SK-N-SH (cell line): ENCODE data around the gene HINT1. TPM values are rescaled to one million over a fixed set of nuclear protein-coding genes. Genes with fewer than 3 reads are reported as not detected.

Experiments used
- CTCF ChIA-PET: fragments of 300-600, 350-600 bp; formaldehyde crosslinking; extraction: SDS; loops from one replicate; lab custom pipeline; 2021; lab: Yijun Ruan, JAX
- POLR2A ChIA-PET: fragments of 350-600 bp; sonication (Branson Sonifier 250); formaldehyde crosslinking; extraction: SDS; loops from one replicate; lab custom pipeline; 2020; ENCODE audit warnings: antibody characterized with exemption, inconsistent platforms; lab: Yijun Ruan, JAX
- DNase-seq: peaks from one replicate; pipeline ENCODE4 v3.0.0; 2012
- H2AFZ ChIP-seq: fragments of 200-600 bp; sonication (generic); 2 replicates; pipeline ENCODE4 v1.8.1; 2016; ENCODE audit warnings: antibody characterized with exemption, mild to moderate bottlenecking, low read depth
- H3F3A ChIP-seq: fragments of 200-600 bp; sonication (generic); replicated peaks from 2 replicates; pipeline ENCODE3; 2016; ENCODE audit warnings: antibody characterized with exemption, mild to moderate bottlenecking; ENCODE audit not compliant: insufficient read depth
- H3K27ac ChIP-seq, 2 experiments: fragments of 200-500 bp in 1 of 2; fragments of 200-600 bp in 1 of 2; sonication (Bioruptor generic) in 1 of 2; sonication (generic), shearing (Covaris generic) in 1 of 2; 2 replicates each; pipeline versions ENCODE4 v1.5.1 to v1.6.1; 2014 to 2016; ENCODE audit warnings: low read depth in 2 of 2, inconsistent platforms in 1 of 2, low read length in 1 of 2, mild to moderate bottlenecking in 1 of 2, mixed read lengths in 1 of 2
- H3K27me3 ChIP-seq: fragments of 200-600 bp; sonication (generic), shearing (Covaris generic); 2 replicates; pipeline ENCODE4 v1.6.1; 2016; ENCODE audit warnings: mixed run types; ENCODE audit not compliant: insufficient read depth
- H3K36me3 ChIP-seq, 2 experiments: fragments of 200-500 bp in 1 of 2; fragments of 200-600 bp in 1 of 2; sonication (Bioruptor generic) in 1 of 2; sonication (generic) in 1 of 2; replicated peaks in 1 of 2; 2 replicates each; pipeline versions ENCODE3 to v1.5.1; 2014 to 2016; ENCODE audit warnings: low read length in 1 of 2, mild to moderate bottlenecking in 1 of 2; ENCODE audit not compliant: insufficient read depth in 2 of 2, control insufficient read depth in 1 of 2
- H3K4me1 ChIP-seq, 2 experiments: fragments of 200-500 bp in 1 of 2; fragments of 200-600 bp in 1 of 2; sonication (Bioruptor generic) in 1 of 2; sonication (generic), shearing (Covaris generic) in 1 of 2; 2 replicates each; pipeline versions ENCODE4 v1.5.1 to v1.6.1; 2014 to 2016; ENCODE audit warnings: low read depth in 1 of 2, low read length in 1 of 2, mixed run types in 1 of 2; ENCODE audit not compliant: insufficient read depth in 2 of 2, control insufficient read depth in 1 of 2
- H3K4me2 ChIP-seq: fragments of 200-600 bp; sonication (generic), shearing (Covaris generic); 2 replicates; pipeline ENCODE4 v1.6.1; 2017; ENCODE audit warnings: mixed run types
- H3K4me3 ChIP-seq, 2 experiments: fragments of 200-500 bp in 1 of 2; fragments of 200-600 bp in 1 of 2; sonication (Bioruptor generic) in 1 of 2; sonication (generic), shearing (Covaris generic) in 1 of 2; 2 replicates each; pipeline versions ENCODE4 v1.5.1 to v1.8.1; 2014 to 2016; ENCODE audit warnings: low read depth in 2 of 2, inconsistent platforms in 1 of 2, low read length in 1 of 2, mild to moderate bottlenecking in 1 of 2, mixed read lengths in 1 of 2, moderate library complexity in 1 of 2
- H3K79me2 ChIP-seq: fragments of 200-600 bp; sonication (generic); 2 replicates; pipeline ENCODE4 v1.8.1; 2017; ENCODE audit warnings: mild to moderate bottlenecking; ENCODE audit not compliant: insufficient read depth
- H3K9ac ChIP-seq: fragments of 200-600 bp; sonication (generic); 2 replicates; pipeline ENCODE4 v1.6.1; 2017; ENCODE audit warnings: mixed run types
- H3K9me2 ChIP-seq: fragments of 200-600 bp; sonication (generic); 2 replicates; pipeline ENCODE4 v1.6.1; 2017; ENCODE audit warnings: mixed run types
- H3K9me3 ChIP-seq: fragments of 200-600 bp; sonication (generic); 2 replicates; pipeline ENCODE4 v1.6.1; 2017; ENCODE audit warnings: mixed run types, mild to moderate bottlenecking, moderate library complexity
- H4K20me1 ChIP-seq: fragments of 200-600 bp; sonication (generic); 2 replicates; pipeline ENCODE4 v1.6.1; 2017; ENCODE audit warnings: mild to moderate bottlenecking, mixed run types; ENCODE audit not compliant: insufficient read depth
- FOSL2 ChIP-seq: IDR thresholded peaks from 2 replicates; pipeline ENCODE4 v1.4.0; 2012; ENCODE audit warnings: low read depth, mild to moderate bottlenecking, moderate library complexity, borderline replicate concordance
- JUND ChIP-seq: IDR thresholded peaks from 2 replicates; pipeline ENCODE4 v1.4.0; 2012
- MXI1 ChIP-seq: IDR thresholded peaks from 2 replicates; pipeline ENCODE4 v1.6.1; 2012; ENCODE audit warnings: mild to moderate bottlenecking, low read depth, low read length, improper control_type of control experiment
- PBX3 ChIP-seq: IDR thresholded peaks from 2 replicates; pipeline ENCODE4; 2012
- POLR2AphosphoS5 ChIP-seq: IDR thresholded peaks from 2 replicates; pipeline ENCODE4 v1.6.1; 2012; ENCODE audit warnings: low read depth, low read length
- RAD21 ChIP-seq: IDR thresholded peaks from 2 replicates; pipeline ENCODE4 v1.6.1; 2012; ENCODE audit warnings: mild to moderate bottlenecking, low read length
- RCOR1 ChIP-seq: fragments of 150-350 bp; IDR thresholded peaks from 2 replicates; pipeline ENCODE4 v1.6.1; 2017; ENCODE audit warnings: antibody characterized with exemption, low read length
- RFX5 ChIP-seq: IDR thresholded peaks from 2 replicates; pipeline ENCODE4 v1.6.1; 2012; ENCODE audit warnings: mild to moderate bottlenecking, improper control_type of control experiment, low read length
- TAF1 ChIP-seq: IDR thresholded peaks from 2 replicates; pipeline ENCODE4 v1.6.1; 2012; ENCODE audit warnings: low read depth, mild to moderate bottlenecking, low read length, moderate library complexity, borderline replicate concordance
- YY1 ChIP-seq: IDR thresholded peaks from 2 replicates; pipeline ENCODE4 v1.4.0; 2012; ENCODE audit warnings: low read depth, mild to moderate bottlenecking
- ZBTB33 ChIP-seq: IDR thresholded peaks from 2 replicates; pipeline ENCODE4 v1.4.0; 2012; ENCODE audit warnings: low read depth, borderline replicate concordance
- WGBS: methylation state at CpG from one replicate; pipeline ENCODE4 v1.1.6; 2017; ENCODE audit warnings: low lambda C conversion rate; 5-methylcytosine and 5-hydroxymethylcytosine counted together
- polyA plus RNA-seq, 3 experiments: library from polyadenylated mRNA; depleted of rRNA; stranded (reverse); fragments of >200 nt; gene quantifications; 2 replicates each; pipeline ENCODE4 v1.2.3, GENCODE V29; 2012
- TF ChIP-seq, protein P1 (sequence below): IDR thresholded peaks from 2 replicates; pipeline ENCODE4 v1.6.1; 2012; ENCODE audit warnings: mild to moderate bottlenecking, low read depth, low read length, moderate library complexity
- TF ChIP-seq, protein P2 (sequence below): IDR thresholded peaks from 2 replicates; pipeline ENCODE4 v1.4.0; 2012; ENCODE audit warnings: low read depth, borderline replicate concordance
- TF ChIP-seq, protein P3 (sequence below): fragments of 200-600 bp; sonication (generic); IDR thresholded peaks from 2 replicates; pipeline ENCODE4 v1.6.1; 2017; ENCODE audit warnings: antibody characterized with exemption, mild to moderate bottlenecking, moderate library complexity

HINT1 gene
- polyA plus RNA-seq, 1 of the 3 experiments (the other 2 are of a cell fraction), result 385 TPM

DNA sequence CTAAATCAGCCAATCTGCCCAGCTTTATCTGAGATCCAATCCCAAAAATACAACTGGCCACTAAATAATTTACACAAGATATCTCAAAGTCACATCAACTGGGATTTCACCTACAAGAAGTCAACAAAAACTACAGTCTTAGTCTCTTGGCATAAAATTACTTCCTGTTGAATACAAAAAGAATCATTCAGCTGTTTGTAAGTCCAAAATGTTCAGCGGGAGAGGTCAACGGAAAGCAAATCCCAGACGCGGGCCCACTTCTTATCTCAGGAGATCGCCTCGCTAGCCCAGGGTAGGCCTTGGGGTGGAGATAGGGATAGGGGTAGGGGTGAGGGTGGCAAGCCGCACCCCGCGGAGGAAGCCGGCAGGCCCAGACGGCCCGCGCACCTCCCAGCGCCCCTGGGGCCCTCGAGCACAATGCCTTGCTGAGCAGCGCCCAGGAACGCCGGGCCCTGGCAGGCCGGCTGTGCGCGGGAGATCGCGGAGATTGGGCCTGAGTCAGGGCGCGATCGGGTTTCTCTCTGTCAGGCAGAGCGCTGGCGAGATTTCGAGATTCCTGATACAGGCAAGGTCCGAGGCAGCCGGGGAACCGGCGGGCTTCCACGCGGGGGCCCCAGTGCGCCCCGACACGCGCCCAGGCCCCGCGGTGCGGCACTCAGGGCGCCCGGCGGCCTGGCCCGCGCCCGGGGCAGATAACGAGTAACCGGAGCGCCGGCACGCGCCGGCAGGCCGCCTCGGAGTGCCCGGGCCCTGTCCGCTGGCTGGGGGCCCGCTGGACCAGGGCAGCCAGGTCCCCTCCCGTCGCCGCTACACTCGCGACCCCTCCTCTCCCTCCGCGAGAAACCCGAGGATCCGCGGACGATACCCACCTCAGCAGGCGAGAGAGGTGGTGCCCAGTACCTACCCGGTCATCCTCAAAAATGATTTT, 601 bp downstream of the HINT1 start (continued):
- TF ChIP-seq, protein P1, sequence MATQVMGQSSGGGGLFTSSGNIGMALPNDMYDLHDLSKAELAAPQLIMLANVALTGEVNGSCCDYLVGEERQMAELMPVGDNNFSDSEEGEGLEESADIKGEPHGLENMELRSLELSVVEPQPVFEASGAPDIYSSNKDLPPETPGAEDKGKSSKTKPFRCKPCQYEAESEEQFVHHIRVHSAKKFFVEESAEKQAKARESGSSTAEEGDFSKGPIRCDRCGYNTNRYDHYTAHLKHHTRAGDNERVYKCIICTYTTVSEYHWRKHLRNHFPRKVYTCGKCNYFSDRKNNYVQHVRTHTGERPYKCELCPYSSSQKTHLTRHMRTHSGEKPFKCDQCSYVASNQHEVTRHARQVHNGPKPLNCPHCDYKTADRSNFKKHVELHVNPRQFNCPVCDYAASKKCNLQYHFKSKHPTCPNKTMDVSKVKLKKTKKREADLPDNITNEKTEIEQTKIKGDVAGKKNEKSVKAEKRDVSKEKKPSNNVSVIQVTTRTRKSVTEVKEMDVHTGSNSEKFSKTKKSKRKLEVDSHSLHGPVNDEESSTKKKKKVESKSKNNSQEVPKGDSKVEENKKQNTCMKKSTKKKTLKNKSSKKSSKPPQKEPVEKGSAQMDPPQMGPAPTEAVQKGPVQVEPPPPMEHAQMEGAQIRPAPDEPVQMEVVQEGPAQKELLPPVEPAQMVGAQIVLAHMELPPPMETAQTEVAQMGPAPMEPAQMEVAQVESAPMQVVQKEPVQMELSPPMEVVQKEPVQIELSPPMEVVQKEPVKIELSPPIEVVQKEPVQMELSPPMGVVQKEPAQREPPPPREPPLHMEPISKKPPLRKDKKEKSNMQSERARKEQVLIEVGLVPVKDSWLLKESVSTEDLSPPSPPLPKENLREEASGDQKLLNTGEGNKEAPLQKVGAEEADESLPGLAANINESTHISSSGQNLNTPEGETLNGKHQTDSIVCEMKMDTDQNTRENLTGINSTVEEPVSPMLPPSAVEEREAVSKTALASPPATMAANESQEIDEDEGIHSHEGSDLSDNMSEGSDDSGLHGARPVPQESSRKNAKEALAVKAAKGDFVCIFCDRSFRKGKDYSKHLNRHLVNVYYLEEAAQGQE, result no peak
- TF ChIP-seq, protein P2, sequence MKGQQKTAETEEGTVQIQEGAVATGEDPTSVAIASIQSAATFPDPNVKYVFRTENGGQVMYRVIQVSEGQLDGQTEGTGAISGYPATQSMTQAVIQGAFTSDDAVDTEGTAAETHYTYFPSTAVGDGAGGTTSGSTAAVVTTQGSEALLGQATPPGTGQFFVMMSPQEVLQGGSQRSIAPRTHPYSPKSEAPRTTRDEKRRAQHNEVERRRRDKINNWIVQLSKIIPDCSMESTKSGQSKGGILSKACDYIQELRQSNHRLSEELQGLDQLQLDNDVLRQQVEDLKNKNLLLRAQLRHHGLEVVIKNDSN, result no peak
- TF ChIP-seq, protein P3, sequence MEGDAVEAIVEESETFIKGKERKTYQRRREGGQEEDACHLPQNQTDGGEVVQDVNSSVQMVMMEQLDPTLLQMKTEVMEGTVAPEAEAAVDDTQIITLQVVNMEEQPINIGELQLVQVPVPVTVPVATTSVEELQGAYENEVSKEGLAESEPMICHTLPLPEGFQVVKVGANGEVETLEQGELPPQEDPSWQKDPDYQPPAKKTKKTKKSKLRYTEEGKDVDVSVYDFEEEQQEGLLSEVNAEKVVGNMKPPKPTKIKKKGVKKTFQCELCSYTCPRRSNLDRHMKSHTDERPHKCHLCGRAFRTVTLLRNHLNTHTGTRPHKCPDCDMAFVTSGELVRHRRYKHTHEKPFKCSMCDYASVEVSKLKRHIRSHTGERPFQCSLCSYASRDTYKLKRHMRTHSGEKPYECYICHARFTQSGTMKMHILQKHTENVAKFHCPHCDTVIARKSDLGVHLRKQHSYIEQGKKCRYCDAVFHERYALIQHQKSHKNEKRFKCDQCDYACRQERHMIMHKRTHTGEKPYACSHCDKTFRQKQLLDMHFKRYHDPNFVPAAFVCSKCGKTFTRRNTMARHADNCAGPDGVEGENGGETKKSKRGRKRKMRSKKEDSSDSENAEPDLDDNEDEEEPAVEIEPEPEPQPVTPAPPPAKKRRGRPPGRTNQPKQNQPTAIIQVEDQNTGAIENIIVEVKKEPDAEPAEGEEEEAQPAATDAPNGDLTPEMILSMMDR, result peak; percentile 16
- TF ChIP-seq YY1 (peak; percentile 61; the same call in 1 of the 2 replicates), RAD21 (no peak), RFX5 (no peak)

DNA sequence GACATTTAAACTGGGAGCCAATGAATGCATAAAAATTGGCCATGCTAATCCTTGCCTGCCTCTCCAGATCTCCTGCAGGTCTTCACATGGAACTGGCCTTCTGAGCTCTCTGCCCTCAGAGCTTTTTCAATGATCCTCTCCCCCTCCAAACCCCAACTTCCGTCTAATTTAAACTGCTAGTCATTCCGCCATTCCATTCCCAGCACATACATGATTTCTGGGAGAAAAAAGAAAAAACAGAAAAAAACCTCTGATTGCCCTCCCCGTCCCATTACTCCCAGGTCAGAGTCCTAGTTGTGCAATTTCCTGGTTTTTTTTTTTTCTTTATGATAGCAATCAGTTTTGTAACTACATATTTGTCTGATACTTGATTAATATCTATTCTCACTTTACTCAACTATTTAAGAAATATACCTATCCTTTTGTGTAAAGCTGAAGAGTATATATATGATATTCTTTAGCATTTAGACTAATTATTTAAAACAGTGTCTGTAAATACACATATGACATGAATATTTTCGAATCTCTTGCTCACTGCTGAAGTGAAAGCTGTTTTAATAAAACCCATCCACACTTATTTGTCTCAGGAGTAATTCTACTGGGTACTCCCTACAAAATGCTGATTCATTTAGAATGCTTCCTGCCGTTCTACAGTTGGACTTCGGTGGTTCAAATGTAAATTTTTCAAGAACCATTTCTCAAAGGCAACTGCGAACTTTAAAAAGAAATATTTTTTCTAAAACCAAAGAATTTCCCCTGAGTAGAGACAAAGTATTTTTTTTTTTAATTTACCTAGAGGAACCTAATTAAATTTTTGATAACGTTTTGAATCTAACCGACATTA, 1.6 kb downstream of the HINT1 start:
- peak overlapping the region; percentile 90 to 94 for H3K27ac ChIP-seq
- POLR2A ChIA-PET, result no interaction called here
- peak overlapping the region; percentile 87 for H2AFZ ChIP-seq
- H3K27me3 ChIP-seq, result no peaks in the 10 kb centered on the region
- H3K9ac ChIP-seq, result peak overlapping the region; percentile 96
- H3K4me1 ChIP-seq, result peaks cover 0 to 7% of the 10 kb centered on the region in 2 experiments; a peak in 1 of 4 replicates
- peaks cover 3% of the 10 kb centered on the region; the same call in 1 of the 2 replicates for H4K20me1 ChIP-seq
- no peak for DNase-seq
- peaks cover 12% of the 10 kb centered on the region for H3F3A ChIP-seq
- peaks cover 38 to 42% of the 10 kb centered on the region in 2 experiments for H3K36me3 ChIP-seq
- peak overlapping the region; percentile 95 for H3K4me2 ChIP-seq
- H3K9me3 ChIP-seq, result no peaks in the 10 kb centered on the region
- WGBS, result 16% methylated on average over 9 of the region's 9 CpGs
- CTCF ChIA-PET, result interaction anchor here (1.3 to 1.8 kb wide), 2 partner anchors 102 to 218 kb away, joined by 3 to 5 read pairs; no protein-coding TSS in a partner anchor
- no peaks in the 10 kb centered on the region for H3K9me2 ChIP-seq
- peak overlapping the region; percentile 92 to 98 for H3K4me3 ChIP-seq
- peaks cover 60% of the 10 kb centered on the region for H3K79me2 ChIP-seq
- no peak for TF ChIP-seq RFX5
- TF ChIP-seq RCOR1, result no peak
- no peak for TF ChIP-seq PBX3
- no peak for TF ChIP-seq TAF1
- no peak for TF ChIP-seq JUND
- TF ChIP-seq YY1, result no peak
- no peak for TF ChIP-seq FOSL2
- TF ChIP-seq MXI1, result no peak
- TF ChIP-seq, protein P3, result no peak
- TF ChIP-seq POLR2AphosphoS5, result no peak
- TF ChIP-seq ZBTB33, result no peak
